ENCODE data around the gene PTEN.
A peak's percentile ranks its signal among the peaks of the same experiment; 100 is the strongest.
"Not testable (repeated sequence)": the region's sequence is repeated elsewhere in the genome, so short reads cannot be mapped to it uniquely, and the experiment has no call there.

The PTEN gene

GRCh38 chr10:87863053-87863943 lies at the start of gene PTEN, which contains the start of gene KLLN:
Gene PTEN (plus strand): TSS chr10:87863625. CDS start chr10:87864470, 845 bp downstream.
Gene KLLN (minus strand): TSS chr10:87863533. CDS start chr10:87862487, 1,046 bp downstream.
- peak; percentile 80 for DNase-seq

- DNase-seq = no peak
These were observed 47.1 kb upstream of the PTEN start for GRCh38 chr10:87816163-87816897.

- no peak for DNase-seq
These were observed 46.4 kb upstream of the PTEN start for GRCh38 chr10:87816898-87817608.

- DNase-seq = no peak
These were observed 45.6 kb upstream of the PTEN start, which contains the start of gene ATAD1 for GRCh38 chr10:87817609-87818504. Gene ATAD1 (minus strand): TSS chr10:87818226. CDS start chr10:87814599, 3,627 bp downstream.

GRCh38 chr10:87818505-87819288 lies 44.7 kb upstream of the PTEN start:
- no peak for DNase-seq

- DNase-seq = no peak
These were observed 44.2 kb upstream of the PTEN start for GRCh38 chr10:87819289-87819585.

- DNase-seq = no peak
These were observed 36.8 kb upstream of the PTEN start for GRCh38 chr10:87826653-87827052.

- no peak for DNase-seq
These were observed 35.7 kb upstream of the PTEN start for GRCh38 chr10:87827681-87828080.

- not testable (repeated sequence) for DNase-seq
These were observed 34.4 kb upstream of the PTEN start for GRCh38 chr10:87829051-87829450.

GRCh38 chr10:87829986-87830729 lies 33.3 kb upstream of the PTEN start:
- no peak for DNase-seq

GRCh38 chr10:87836098-87836497 lies 27.3 kb upstream of the PTEN start:
- no peak for DNase-seq

- DNase-seq = no peak
These were observed 26.0 kb upstream of the PTEN start for GRCh38 chr10:87837445-87837844.

GRCh38 chr10:87838650-87839049 lies 24.8 kb upstream of the PTEN start:
- no peak for DNase-seq

GRCh38 chr10:87841186-87841585 lies 22.2 kb upstream of the PTEN start:
- DNase-seq = no peak

GRCh38 chr10:87842220-87842641 lies 21.2 kb upstream of the PTEN start:
- no peak for DNase-seq

GRCh38 chr10:87842776-87843497 lies 20.5 kb upstream of the PTEN start:
- no peak for DNase-seq

GRCh38 chr10:87843714-87844113 lies 19.7 kb upstream of the PTEN start:
- DNase-seq = no peak

GRCh38 chr10:87844837-87845623 lies 18.4 kb upstream of the PTEN start:
- no peak for DNase-seq

- no peak for DNase-seq
These were observed 17.8 kb upstream of the PTEN start for GRCh38 chr10:87845624-87845998.
